ENCODE results near the gene TECPR1.

DNA sequence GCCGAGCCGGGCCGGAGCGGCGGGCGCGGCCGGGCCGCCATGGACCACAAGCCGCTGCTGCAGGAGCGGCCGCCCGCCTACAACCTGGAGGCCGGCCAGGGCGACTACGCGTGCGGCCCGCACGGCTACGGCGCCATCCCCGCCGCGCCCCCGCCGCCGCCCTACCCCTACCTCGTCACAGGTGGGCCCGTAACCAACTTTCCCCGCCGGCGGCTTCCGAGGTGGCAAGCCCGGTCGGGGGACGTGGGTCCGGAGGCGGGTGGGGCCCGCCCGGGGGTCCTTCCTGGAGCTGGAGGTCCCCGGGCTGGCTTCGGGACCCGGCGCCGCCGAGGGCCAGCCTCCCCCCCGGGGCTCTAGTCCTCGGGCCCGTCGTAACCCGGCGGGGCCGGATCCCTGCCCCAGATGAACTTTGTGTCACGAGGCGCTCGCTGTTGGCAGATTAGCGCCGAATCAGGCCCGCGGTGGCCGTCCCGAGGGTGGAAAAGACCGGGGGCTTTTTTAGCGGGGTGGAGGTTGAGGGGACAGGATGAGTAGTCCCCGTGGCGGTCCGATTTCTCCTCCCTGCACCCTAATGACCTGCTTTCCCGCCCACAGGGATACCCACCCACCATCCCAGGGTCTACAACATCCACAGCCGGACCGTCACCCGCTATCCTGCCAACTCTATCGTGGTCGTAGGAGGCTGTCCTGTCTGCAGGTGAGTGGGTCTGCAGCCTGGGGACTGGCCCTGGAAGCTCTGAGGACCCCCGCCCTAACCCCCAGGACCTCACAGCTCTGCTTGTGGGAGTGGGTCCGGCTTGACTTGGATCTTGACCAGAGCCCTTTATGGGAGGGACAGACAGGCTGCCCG, 29.9 kb upstream of the TECPR1 start:
- TF ChIP-seq, protein P1, sequence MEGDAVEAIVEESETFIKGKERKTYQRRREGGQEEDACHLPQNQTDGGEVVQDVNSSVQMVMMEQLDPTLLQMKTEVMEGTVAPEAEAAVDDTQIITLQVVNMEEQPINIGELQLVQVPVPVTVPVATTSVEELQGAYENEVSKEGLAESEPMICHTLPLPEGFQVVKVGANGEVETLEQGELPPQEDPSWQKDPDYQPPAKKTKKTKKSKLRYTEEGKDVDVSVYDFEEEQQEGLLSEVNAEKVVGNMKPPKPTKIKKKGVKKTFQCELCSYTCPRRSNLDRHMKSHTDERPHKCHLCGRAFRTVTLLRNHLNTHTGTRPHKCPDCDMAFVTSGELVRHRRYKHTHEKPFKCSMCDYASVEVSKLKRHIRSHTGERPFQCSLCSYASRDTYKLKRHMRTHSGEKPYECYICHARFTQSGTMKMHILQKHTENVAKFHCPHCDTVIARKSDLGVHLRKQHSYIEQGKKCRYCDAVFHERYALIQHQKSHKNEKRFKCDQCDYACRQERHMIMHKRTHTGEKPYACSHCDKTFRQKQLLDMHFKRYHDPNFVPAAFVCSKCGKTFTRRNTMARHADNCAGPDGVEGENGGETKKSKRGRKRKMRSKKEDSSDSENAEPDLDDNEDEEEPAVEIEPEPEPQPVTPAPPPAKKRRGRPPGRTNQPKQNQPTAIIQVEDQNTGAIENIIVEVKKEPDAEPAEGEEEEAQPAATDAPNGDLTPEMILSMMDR (IDR thresholded peaks at IDR 0.05): no peak
- TF ChIP-seq POLR2A (IDR thresholded peaks at IDR 0.05): peak in 2 of 3 donors; percentile 16 to 29
